A549 treated with AZD9567 at 1 μM for 4 hours (cell line): ENCODE data around the gene ALDH5A1. TPM values are rescaled to one million over a fixed set of nuclear protein-coding genes. Genes with fewer than 3 reads are reported as not detected.

Experiments used
- total RNA-seq: library from RNA; stranded (reverse); fragments of 200-300 nt; extraction: Qiagen RNA extraction; gene quantifications from 5 replicates; pipeline ENCODE4 v1.2.3, GENCODE V29; 2022; ENCODE audit not compliant: insufficient read depth

The ALDH5A1 gene
- 7.1 to 12.6 TPM (median 7.5 TPM) in 5 replicates for total RNA-seq

GRCh38 chr6:24494821-24495795, at the start of gene ALDH5A1:
Gene ALDH5A1 (plus strand): TSS chr6:24494969. CDS start chr6:24494997, 28 bp downstream.

GRCh38 chr6:24489470-24489869, 5.3 kb upstream of the ALDH5A1 start, which contains the start of gene GPLD1:
Gene GPLD1 (minus strand): TSS chr6:24489578. CDS start chr6:24489511, 67 bp downstream.

Other genes starting within 250 kb of the ALDH5A1 start
- 1.8 to 3.9 TPM (median 2.5 TPM) in 5 replicates for gene DCDC2, start 136.9 kb upstream of the ALDH5A1 start, total RNA-seq
- gene MRS2, start 92.0 kb upstream of the ALDH5A1 start, total RNA-seq, result 18.7 to 22.7 TPM (median 21.6 TPM) in 5 replicates
- 0.84 to 1.4 TPM (median 0.98 TPM) in 4 of 5 replicates, not detected in the other for gene GPLD1, start 5.4 kb upstream of the ALDH5A1 start, total RNA-seq
- 1.4 to 2.1 TPM (median 2.1 TPM) in 5 replicates for gene KIAA0319, start 151.2 kb downstream of the ALDH5A1 start, total RNA-seq
- 30.0 to 33.6 TPM (median 30.3 TPM) in 5 replicates for gene TDP2, start 171.9 kb downstream of the ALDH5A1 start, total RNA-seq
- gene ACOT13, start 172.1 kb downstream of the ALDH5A1 start, total RNA-seq, result 8.7 to 29.0 TPM (median 24.2 TPM) in 5 replicates
- gene C6orf62, start 224.2 kb downstream of the ALDH5A1 start, total RNA-seq, result 50.0 to 74.7 TPM (median 51.0 TPM) in 5 replicates